ENCODE data around the gene TRIP12.

DNA sequence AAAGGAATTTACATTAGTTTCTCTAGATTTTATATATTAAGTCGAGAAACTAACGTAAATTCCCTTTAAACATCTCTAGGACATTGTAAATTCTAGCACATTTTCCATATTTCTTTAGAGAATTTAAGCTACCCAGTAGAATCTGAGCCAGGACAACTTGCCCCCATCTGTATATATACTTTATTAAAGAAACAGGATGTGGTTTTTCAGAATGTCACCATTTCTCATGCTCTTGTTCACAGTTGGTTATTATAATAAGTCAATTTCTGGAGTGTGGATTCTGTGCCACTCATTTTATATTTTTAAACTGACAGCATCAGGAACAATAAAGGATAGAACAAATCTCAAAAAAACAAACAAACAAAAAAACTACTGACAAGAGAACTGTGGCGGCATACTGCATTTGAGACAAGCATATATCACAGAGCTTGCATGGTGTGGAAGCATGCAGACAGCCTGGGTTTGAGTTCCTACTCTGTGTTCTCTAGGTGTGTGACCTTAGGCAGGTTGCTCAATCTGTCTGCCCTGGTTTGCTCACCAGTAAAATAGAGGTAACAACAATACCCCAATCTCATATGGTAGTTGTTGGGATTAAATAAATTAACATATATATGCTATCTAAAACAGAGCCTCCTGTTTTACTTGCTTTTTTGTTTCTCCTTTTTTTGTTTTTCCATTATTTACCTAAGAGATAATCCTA lies 146.0 kb downstream of the TRIP12 start:
- TF ChIP-seq, protein P1, sequence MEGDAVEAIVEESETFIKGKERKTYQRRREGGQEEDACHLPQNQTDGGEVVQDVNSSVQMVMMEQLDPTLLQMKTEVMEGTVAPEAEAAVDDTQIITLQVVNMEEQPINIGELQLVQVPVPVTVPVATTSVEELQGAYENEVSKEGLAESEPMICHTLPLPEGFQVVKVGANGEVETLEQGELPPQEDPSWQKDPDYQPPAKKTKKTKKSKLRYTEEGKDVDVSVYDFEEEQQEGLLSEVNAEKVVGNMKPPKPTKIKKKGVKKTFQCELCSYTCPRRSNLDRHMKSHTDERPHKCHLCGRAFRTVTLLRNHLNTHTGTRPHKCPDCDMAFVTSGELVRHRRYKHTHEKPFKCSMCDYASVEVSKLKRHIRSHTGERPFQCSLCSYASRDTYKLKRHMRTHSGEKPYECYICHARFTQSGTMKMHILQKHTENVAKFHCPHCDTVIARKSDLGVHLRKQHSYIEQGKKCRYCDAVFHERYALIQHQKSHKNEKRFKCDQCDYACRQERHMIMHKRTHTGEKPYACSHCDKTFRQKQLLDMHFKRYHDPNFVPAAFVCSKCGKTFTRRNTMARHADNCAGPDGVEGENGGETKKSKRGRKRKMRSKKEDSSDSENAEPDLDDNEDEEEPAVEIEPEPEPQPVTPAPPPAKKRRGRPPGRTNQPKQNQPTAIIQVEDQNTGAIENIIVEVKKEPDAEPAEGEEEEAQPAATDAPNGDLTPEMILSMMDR (IDR thresholded peaks at IDR 0.05) = no peak
- TF ChIP-seq POLR2AphosphoS5 (IDR thresholded peaks at IDR 0.05) = no peak
- no peak for TF ChIP-seq POLR2A (IDR thresholded peaks at IDR 0.05)
